ENCODE data around the gene RPRD2. TPM values are rescaled to one million over a fixed set of nuclear protein-coding genes. Genes with fewer than 3 reads are reported as not detected.

RPRD2 gene
- total RNA-seq, 1 experiment from 2014 or later, result 36.2 TPM

DNA sequence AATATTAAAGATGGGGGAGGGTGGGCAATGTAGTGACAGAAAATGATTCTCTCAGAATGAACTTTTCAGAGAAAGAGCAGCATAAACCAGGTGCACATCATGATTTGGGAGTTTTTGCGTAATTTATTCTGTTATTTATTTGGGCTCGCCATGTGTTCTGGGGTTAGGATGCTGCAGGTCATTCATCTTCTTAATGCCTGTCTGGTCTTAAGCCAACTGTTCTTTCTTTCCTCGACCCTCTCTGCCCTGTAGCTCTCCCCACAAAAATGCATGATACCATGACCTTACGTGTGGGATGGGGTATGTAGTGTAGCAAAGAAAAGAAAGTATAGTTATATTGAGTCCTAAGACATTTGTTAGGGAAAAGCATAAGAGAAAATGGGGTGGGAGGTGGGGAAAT lies 110.9 kb downstream of the RPRD2 start:
- ChIA-PET CTCF (no interaction called here), POLR2A (ENCODE audit: unreplicated experiment) (interaction anchor here (0.7 kb wide), 2 partner anchors 276 to 653 kb away, joined by 7 to 8 read pairs; no protein-coding TSS in a partner anchor)
- no peak overlapping the region for H3K4me2 ChIP-seq
- H3K79me2 ChIP-seq (ENCODE audit: low read depth), result no peaks in the 10 kb centered on the region
- H3K4me1 ChIP-seq (replicated peaks; ENCODE audit: insufficient read depth), result peaks cover 3% of the 10 kb centered on the region; the same call in 1 of the 2 replicates
- H3K4me3 ChIP-seq, result no peak overlapping the region
- BruUV-seq (replicated peaks), result no TSS peak
- peaks cover 22% of the 10 kb centered on the region for H3F3A ChIP-seq (ENCODE audit: insufficient read depth, low read depth)
- no peak overlapping the region for H2AFZ ChIP-seq
- no peaks in the 10 kb centered on the region for H3K9me3 ChIP-seq (ENCODE audit: insufficient read depth, low read depth)
- intact Hi-C loops (cut with micrococcal nuclease; ENCODE audit: unreplicated experiment), result no loop called here
- DNase-seq, result no peak
- H3K36me3 ChIP-seq (ENCODE audit: low read depth), result peaks cover 11% of the 10 kb centered on the region; the same call in 1 of the 2 replicates
- no peaks in the 10 kb centered on the region for H3K9me2 ChIP-seq (ENCODE audit: insufficient read depth)
- TF ChIP-seq, protein P1, sequence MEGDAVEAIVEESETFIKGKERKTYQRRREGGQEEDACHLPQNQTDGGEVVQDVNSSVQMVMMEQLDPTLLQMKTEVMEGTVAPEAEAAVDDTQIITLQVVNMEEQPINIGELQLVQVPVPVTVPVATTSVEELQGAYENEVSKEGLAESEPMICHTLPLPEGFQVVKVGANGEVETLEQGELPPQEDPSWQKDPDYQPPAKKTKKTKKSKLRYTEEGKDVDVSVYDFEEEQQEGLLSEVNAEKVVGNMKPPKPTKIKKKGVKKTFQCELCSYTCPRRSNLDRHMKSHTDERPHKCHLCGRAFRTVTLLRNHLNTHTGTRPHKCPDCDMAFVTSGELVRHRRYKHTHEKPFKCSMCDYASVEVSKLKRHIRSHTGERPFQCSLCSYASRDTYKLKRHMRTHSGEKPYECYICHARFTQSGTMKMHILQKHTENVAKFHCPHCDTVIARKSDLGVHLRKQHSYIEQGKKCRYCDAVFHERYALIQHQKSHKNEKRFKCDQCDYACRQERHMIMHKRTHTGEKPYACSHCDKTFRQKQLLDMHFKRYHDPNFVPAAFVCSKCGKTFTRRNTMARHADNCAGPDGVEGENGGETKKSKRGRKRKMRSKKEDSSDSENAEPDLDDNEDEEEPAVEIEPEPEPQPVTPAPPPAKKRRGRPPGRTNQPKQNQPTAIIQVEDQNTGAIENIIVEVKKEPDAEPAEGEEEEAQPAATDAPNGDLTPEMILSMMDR (conservative IDR thresholded peaks at IDR 0.05), result no peak
- no peak for TF ChIP-seq EZH2 (IDR thresholded peaks at IDR 0.05; ENCODE audit: low read depth)
- no peak overlapping the region for H3K27ac ChIP-seq
- no peaks in the 10 kb centered on the region for H4K20me1 ChIP-seq (ENCODE audit: insufficient read depth)
- no peaks in the 10 kb centered on the region for H3K27me3 ChIP-seq (ENCODE audit: insufficient read depth, low read depth)

DNA sequence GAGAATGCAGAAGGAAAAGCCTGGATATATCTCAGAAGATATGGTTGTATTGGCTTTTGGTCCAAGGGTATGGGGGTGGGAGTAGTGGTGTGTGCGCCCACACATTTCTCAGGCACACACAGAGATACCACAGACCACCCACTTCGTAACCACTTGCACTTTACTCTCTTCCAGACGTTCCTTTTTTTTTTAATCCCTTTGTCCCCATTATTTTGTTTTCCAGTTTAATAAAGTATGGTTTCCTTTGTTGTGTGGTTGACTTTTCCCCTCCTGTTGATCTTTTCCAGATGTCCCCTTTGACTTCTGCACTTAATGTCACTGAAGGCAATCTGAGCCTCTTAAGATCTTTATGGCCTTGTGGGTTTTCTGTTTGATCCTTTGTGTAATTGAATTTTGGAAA lies 112.8 kb downstream of the RPRD2 start:
- Histone ChIP-seq H3F3A (ENCODE audit: insufficient read depth, low read depth) (peaks cover 22% of the 10 kb centered on the region), H3K4me2 (no peak overlapping the region), H3K27ac (no peak overlapping the region), H2AFZ (no peak overlapping the region), H4K20me1 (ENCODE audit: insufficient read depth) (no peaks in the 10 kb centered on the region), H3K9me2 (ENCODE audit: insufficient read depth) (no peaks in the 10 kb centered on the region), H3K36me3 (ENCODE audit: low read depth) (no peaks in the 10 kb centered on the region; the same call in 1 of the 2 replicates), H3K4me1 (replicated peaks; ENCODE audit: insufficient read depth) (peaks cover 3% of the 10 kb centered on the region; the same call in 1 of the 2 replicates), H3K79me2 (ENCODE audit: low read depth) (no peaks in the 10 kb centered on the region), H3K4me3 (no peak overlapping the region), H3K9me3 (ENCODE audit: insufficient read depth, low read depth) (no peaks in the 10 kb centered on the region), H3K27me3 (ENCODE audit: insufficient read depth, low read depth) (no peaks in the 10 kb centered on the region)
- no TSS peak for BruUV-seq (replicated peaks)
- intact Hi-C loops (cut with micrococcal nuclease; ENCODE audit: unreplicated experiment), result no loop called here
- DNase-seq, result no peak
- ChIA-PET CTCF (no interaction called here), POLR2A (ENCODE audit: unreplicated experiment) (no interaction called here)
- TF ChIP-seq EZH2 (IDR thresholded peaks at IDR 0.05; ENCODE audit: low read depth), result no peak
- TF ChIP-seq, protein P1 (conservative IDR thresholded peaks at IDR 0.05), result no peak

DNA sequence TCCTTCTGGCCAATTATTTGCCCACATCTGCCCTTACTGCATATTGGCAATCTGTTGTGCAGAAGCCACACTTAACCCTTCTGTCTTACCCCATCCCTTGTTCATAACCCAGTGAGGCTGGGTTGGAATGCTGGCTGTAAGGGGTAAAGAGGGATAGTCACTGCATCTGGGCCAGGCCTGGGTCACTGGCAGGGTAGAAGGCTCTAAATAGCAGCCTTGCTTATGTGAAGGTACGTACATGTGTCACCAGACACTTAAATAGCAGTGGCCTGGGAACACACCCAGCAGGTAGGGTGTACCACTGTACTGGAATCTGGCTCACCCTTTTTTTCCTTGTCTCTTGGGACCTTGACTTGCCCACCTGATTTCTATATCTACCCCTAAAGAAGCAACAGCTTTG lies 113.4 kb downstream of the RPRD2 start:
- Histone ChIP-seq H3K27me3 (ENCODE audit: insufficient read depth, low read depth) (no peaks in the 10 kb centered on the region), H3K4me2 (no peak overlapping the region), H3K9me2 (ENCODE audit: insufficient read depth) (no peaks in the 10 kb centered on the region), H3K9me3 (ENCODE audit: insufficient read depth, low read depth) (no peaks in the 10 kb centered on the region), H2AFZ (no peak overlapping the region), H3K36me3 (ENCODE audit: low read depth) (no peaks in the 10 kb centered on the region), H3F3A (ENCODE audit: insufficient read depth, low read depth) (peaks cover 22% of the 10 kb centered on the region), H3K4me3 (no peak overlapping the region), H3K4me1 (replicated peaks; ENCODE audit: insufficient read depth) (peaks cover 3% of the 10 kb centered on the region; the same call in 1 of the 2 replicates), H3K27ac (no peak overlapping the region), H4K20me1 (ENCODE audit: insufficient read depth) (no peaks in the 10 kb centered on the region), H3K79me2 (ENCODE audit: low read depth) (no peaks in the 10 kb centered on the region)
- ChIA-PET POLR2A (ENCODE audit: unreplicated experiment) (no interaction called here), CTCF (no interaction called here)
- no TSS peak for BruUV-seq (replicated peaks)
- no peak for DNase-seq
- TF ChIP-seq, protein P1 (conservative IDR thresholded peaks at IDR 0.05), result no peak
- no peak for TF ChIP-seq EZH2 (IDR thresholded peaks at IDR 0.05; ENCODE audit: low read depth)
- intact Hi-C loops (cut with micrococcal nuclease; ENCODE audit: unreplicated experiment), result no loop called here
